ENCODE measurements around the gene PDE4C.

DNA sequence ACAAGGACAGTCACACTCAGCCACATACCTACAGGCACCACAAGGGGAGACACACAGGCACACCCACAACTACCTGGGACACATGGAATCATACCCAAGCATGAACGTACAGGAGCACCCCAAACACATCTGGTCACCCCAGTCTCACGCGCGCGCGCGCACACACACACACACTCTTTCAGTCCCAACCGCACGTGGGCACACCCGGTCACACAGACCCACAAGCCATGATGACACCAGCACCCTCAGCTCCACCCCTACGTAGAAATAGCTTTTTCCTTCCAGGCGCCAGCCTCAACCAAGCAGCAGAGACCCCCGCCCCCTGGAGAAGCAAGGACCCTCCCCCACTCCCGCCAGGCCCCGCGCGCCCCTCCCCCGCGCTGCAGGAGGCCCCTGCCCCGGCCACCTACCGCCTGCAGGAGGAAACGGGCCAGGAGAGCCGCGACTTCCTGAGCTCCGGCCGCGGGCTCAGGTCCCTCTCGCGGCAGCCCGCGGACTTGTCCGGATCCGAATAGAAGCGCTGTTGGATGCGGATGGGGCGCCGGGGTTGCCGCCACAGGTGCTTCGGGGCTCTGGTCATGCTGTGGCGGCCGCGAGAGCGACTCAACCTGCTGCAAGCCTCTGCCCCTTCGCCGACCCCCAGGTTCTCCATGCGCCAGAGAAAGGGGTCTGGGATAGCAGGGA, 6.4 kb upstream of the PDE4C start:
- TF ChIP-seq, protein P1, sequence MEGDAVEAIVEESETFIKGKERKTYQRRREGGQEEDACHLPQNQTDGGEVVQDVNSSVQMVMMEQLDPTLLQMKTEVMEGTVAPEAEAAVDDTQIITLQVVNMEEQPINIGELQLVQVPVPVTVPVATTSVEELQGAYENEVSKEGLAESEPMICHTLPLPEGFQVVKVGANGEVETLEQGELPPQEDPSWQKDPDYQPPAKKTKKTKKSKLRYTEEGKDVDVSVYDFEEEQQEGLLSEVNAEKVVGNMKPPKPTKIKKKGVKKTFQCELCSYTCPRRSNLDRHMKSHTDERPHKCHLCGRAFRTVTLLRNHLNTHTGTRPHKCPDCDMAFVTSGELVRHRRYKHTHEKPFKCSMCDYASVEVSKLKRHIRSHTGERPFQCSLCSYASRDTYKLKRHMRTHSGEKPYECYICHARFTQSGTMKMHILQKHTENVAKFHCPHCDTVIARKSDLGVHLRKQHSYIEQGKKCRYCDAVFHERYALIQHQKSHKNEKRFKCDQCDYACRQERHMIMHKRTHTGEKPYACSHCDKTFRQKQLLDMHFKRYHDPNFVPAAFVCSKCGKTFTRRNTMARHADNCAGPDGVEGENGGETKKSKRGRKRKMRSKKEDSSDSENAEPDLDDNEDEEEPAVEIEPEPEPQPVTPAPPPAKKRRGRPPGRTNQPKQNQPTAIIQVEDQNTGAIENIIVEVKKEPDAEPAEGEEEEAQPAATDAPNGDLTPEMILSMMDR (IDR thresholded peaks at IDR 0.05) = no peak
- no peak for TF ChIP-seq POLR2A (IDR thresholded peaks at IDR 0.05)

Measured in uterus (tissue), 2 donors.